ENCODE results near the gene IL13RA1.

- TF ChIP-seq CTCF (conservative IDR thresholded peaks at IDR 0.05; ENCODE audit: low read depth, low read length) (no peak), EZH2 (IDR thresholded peaks at IDR 0.05; ENCODE audit: borderline replicate concordance, low read depth, low read length, poor library complexity, severe bottlenecking) (no peak)
Measured at GRCh38 chrX:118688935-118689334, 38.5 kb upstream of the IL13RA1 start.
